Progenitor cell of endocrine pancreas (in vitro differentiated cells): ENCODE data around the gene LSR. TPM values are rescaled to one million over a fixed set of nuclear protein-coding genes. Genes with fewer than 3 reads are reported as not detected.

Experiments used
- DNase-seq: peaks from one replicate; pipeline ENCODE4 v3.0.0; 2021; ENCODE audit warnings: low spot score; ENCODE audit not compliant: unreplicated experiment
- H3K27ac Mint-ChIP-seq: 2 replicates; pipeline ENCODE4 v1.8.0; 2021; ENCODE audit warnings: mild to moderate bottlenecking, moderate library complexity, mixed read lengths
- H3K27me3 Mint-ChIP-seq: 2 replicates; pipeline ENCODE4 v1.8.0; 2021; ENCODE audit warnings: mixed read lengths
- H3K36me3 Mint-ChIP-seq: 2 replicates; pipeline ENCODE4 v1.8.0; 2022; ENCODE audit warnings: mixed read lengths; ENCODE audit not compliant: insufficient read depth
- H3K4me1 Mint-ChIP-seq: 2 replicates; pipeline ENCODE4 v1.8.0; 2021; ENCODE audit warnings: low read depth, mixed read lengths
- H3K4me3 Mint-ChIP-seq: 2 replicates; pipeline ENCODE4 v1.8.0; 2021; ENCODE audit warnings: low read depth, mild to moderate bottlenecking, moderate library complexity, mixed read lengths
- H3K9me3 Mint-ChIP-seq: 2 replicates; pipeline ENCODE4 v1.8.0; 2021; ENCODE audit warnings: low read depth, mixed read lengths
- CTCF ChIP-seq: fragments of 200-600 bp; sonication (generic); IDR thresholded peaks from one replicate; pipeline ENCODE4 v1.5.0; 2021; ENCODE audit warnings: antibody characterized with exemption, mild to moderate bottlenecking; ENCODE audit not compliant: unreplicated experiment
- total RNA-seq: library from RNA; stranded (reverse); gene quantifications from 2 replicates; pipeline ENCODE4 v1.2.1, GENCODE V29; 2021

LSR gene
- total RNA-seq, 1 donor from 2014 or later = 132 TPM

GRCh38 chr19:35303357-35303915 lies 54.6 kb downstream of the LSR start:
- no peak overlapping the region for H3K4me3 Mint-ChIP-seq
- H3K27ac Mint-ChIP-seq = no peak overlapping the region
- H3K27me3 Mint-ChIP-seq = peaks cover 3% of the 10 kb centered on the region
- no peaks in the 10 kb centered on the region for H3K36me3 Mint-ChIP-seq
- H3K9me3 Mint-ChIP-seq = no peaks in the 10 kb centered on the region
- peaks cover 6% of the 10 kb centered on the region for H3K4me1 Mint-ChIP-seq
- no peak for DNase-seq
- TF ChIP-seq CTCF = no peak

GRCh38 chr19:35304036-35304435 lies 55.2 kb downstream of the LSR start:
- Mint-ChIP-seq H3K4me3 (no peak overlapping the region), H3K36me3 (no peaks in the 10 kb centered on the region), H3K9me3 (no peaks in the 10 kb centered on the region), H3K27me3 (peaks cover 3% of the 10 kb centered on the region), H3K4me1 (peaks cover 11% of the 10 kb centered on the region), H3K27ac (no peak overlapping the region)
- no peak for DNase-seq
- no peak for TF ChIP-seq CTCF

- Mint-ChIP-seq H3K27ac (peak overlapping the region; percentile 49), H3K4me1 (peaks cover 19% of the 10 kb centered on the region), H3K27me3 (peaks cover 3% of the 10 kb centered on the region), H3K4me3 (no peak overlapping the region), H3K36me3 (no peaks in the 10 kb centered on the region), H3K9me3 (no peaks in the 10 kb centered on the region)
- DNase-seq = no peak
- TF ChIP-seq CTCF = no peak
Measured at GRCh38 chr19:35305181-35305580, 56.4 kb downstream of the LSR start.

GRCh38 chr19:35306473-35307246 lies 57.9 kb downstream of the LSR start:
- no peaks in the 10 kb centered on the region for H3K9me3 Mint-ChIP-seq
- no peaks in the 10 kb centered on the region for H3K36me3 Mint-ChIP-seq
- DNase-seq = no peak
- H3K27ac Mint-ChIP-seq = peak overlapping the region; percentile 49
- peak; percentile 45 for TF ChIP-seq CTCF
- no peak overlapping the region for H3K4me3 Mint-ChIP-seq
- peaks cover 26% of the 10 kb centered on the region for H3K4me1 Mint-ChIP-seq
- peaks cover 3% of the 10 kb centered on the region for H3K27me3 Mint-ChIP-seq

- Mint-ChIP-seq H3K4me3 (no peak overlapping the region), H3K27me3 (peaks cover 3% of the 10 kb centered on the region), H3K27ac (no peak overlapping the region), H3K9me3 (no peaks in the 10 kb centered on the region), H3K36me3 (no peaks in the 10 kb centered on the region), H3K4me1 (peaks cover 28% of the 10 kb centered on the region)
- no peak for TF ChIP-seq CTCF
- no peak for DNase-seq
Measured at GRCh38 chr19:35307931-35308330, 59.1 kb downstream of the LSR start.
